Measurements from ENCODE around the gene BTBD7.

Gene BTBD7

GRCh38 chr14:93212432-93212831 is 120.4 kb downstream of the BTBD7 start:
- DNase-seq (ENCODE audit: low read depth, low spot score), result no peak
- TF ChIP-seq CTCF (IDR thresholded peaks at IDR 0.05; ENCODE audit: low read depth, low read length), result no peak
- H3K4me3 ChIP-seq (ENCODE audit: low read depth, low read length), result no peak overlapping the region
- in situ Hi-C loops (cut with HindIII; ENCODE audit: low sequenced_read_pairs), result no loop called here

GRCh38 chr14:93207468-93208308 is 125.1 kb downstream of the BTBD7 start:
- DNase-seq (ENCODE audit: low read depth, low spot score), result peak; percentile 66
- in situ Hi-C loops (cut with HindIII; ENCODE audit: low sequenced_read_pairs), result no loop called here

GRCh38 chr14:93206793-93207467 is 125.9 kb downstream of the BTBD7 start, which contains the start of the genes GON7 and UBR7:
GON7 (minus strand) TSS chr14:93207065; CDS start chr14:93207037, 28 bp downstream.
UBR7 (plus strand) TSS chr14:93207256; CDS start chr14:93207292, 36 bp downstream.
- no peak for TF ChIP-seq CTCF (IDR thresholded peaks at IDR 0.05; ENCODE audit: low read depth, low read length)
- in situ Hi-C loops (cut with HindIII; ENCODE audit: low sequenced_read_pairs), result no loop called here
- H3K4me3 ChIP-seq (ENCODE audit: low read depth, low read length), result peak within 1 kb of the TSS; percentile 94
- DNase-seq (ENCODE audit: low read depth, low spot score), result peak; percentile 98

More at GRCh38 chr14:93207468-93208308, 125.1 kb downstream of the BTBD7 start:
- H3K4me3 ChIP-seq (ENCODE audit: low read depth, low read length), result peak overlapping the region; percentile 94
- peak; percentile 59 for TF ChIP-seq CTCF (IDR thresholded peaks at IDR 0.05; ENCODE audit: low read depth, low read length)

GRCh38 chr14:93201155-93201704 is 131.6 kb downstream of the BTBD7 start:
- H3K4me3 ChIP-seq (ENCODE audit: low read depth, low read length), result no peak overlapping the region
- in situ Hi-C loops (cut with HindIII; ENCODE audit: low sequenced_read_pairs), result no loop called here
- no peak for TF ChIP-seq CTCF (IDR thresholded peaks at IDR 0.05; ENCODE audit: low read depth, low read length)
- no peak for DNase-seq (ENCODE audit: low read depth, low spot score)

- H3K4me3 ChIP-seq (ENCODE audit: low read depth, low read length), result no peak overlapping the region
- no peak for DNase-seq (ENCODE audit: low read depth, low spot score)
- in situ Hi-C loops (cut with HindIII; ENCODE audit: low sequenced_read_pairs), result no loop called here
- TF ChIP-seq CTCF (IDR thresholded peaks at IDR 0.05; ENCODE audit: low read depth, low read length), result no peak
Observed at GRCh38 chr14:93200553-93200952, 132.3 kb downstream of the BTBD7 start.

- in situ Hi-C loops (cut with HindIII; ENCODE audit: low sequenced_read_pairs), result no loop called here
- TF ChIP-seq CTCF (IDR thresholded peaks at IDR 0.05; ENCODE audit: low read depth, low read length), result no peak
- H3K4me3 ChIP-seq (ENCODE audit: low read depth, low read length), result no peak overlapping the region
- DNase-seq (ENCODE audit: low read depth, low spot score), result no peak
Observed at GRCh38 chr14:93199031-93199430, 133.8 kb downstream of the BTBD7 start.
